Osteocyte (in vitro differentiated cells): ENCODE measurements around the gene BCL3. TPM values are rescaled to one million over a fixed set of nuclear protein-coding genes. Genes with fewer than 3 reads are reported as not detected.

Experiments used
- DNase-seq: peaks from one replicate; pipeline ENCODE4 v3.0.0; 2021; ENCODE audit warnings: mixed read lengths; ENCODE audit not compliant: unreplicated experiment; ENCODE audit errors: extremely low spot score
- H3K27ac Mint-ChIP-seq: one replicate; pipeline ENCODE4 v1.8.0; 2021; ENCODE audit warnings: mild to moderate bottlenecking, mixed read lengths; ENCODE audit not compliant: unreplicated experiment
- H3K27me3 Mint-ChIP-seq: one replicate; pipeline ENCODE4 v1.8.0; 2021; ENCODE audit warnings: mixed read lengths; ENCODE audit not compliant: unreplicated experiment
- H3K36me3 Mint-ChIP-seq: one replicate; pipeline ENCODE4 v1.8.0; 2021; ENCODE audit warnings: mixed read lengths; ENCODE audit not compliant: unreplicated experiment
- H3K4me1 Mint-ChIP-seq: one replicate; pipeline ENCODE4 v1.8.0; 2021; ENCODE audit warnings: mixed read lengths; ENCODE audit not compliant: unreplicated experiment
- H3K4me3 Mint-ChIP-seq: one replicate; pipeline ENCODE4 v1.8.0; 2021; ENCODE audit warnings: mild to moderate bottlenecking, moderate library complexity, mixed read lengths; ENCODE audit not compliant: unreplicated experiment
- H3K9me3 Mint-ChIP-seq: one replicate; pipeline ENCODE4 v1.8.0; 2021; ENCODE audit warnings: mixed read lengths; ENCODE audit not compliant: unreplicated experiment
- long read RNA-seq: library from polyadenylated mRNA; unstranded; transcript quantifications from one replicate; pipeline ENCODE4 v2.0.0, GENCODE V29; 2021
- total RNA-seq: library from RNA; stranded (reverse); gene quantifications from 2 replicates; pipeline ENCODE4 v1.2.1, GENCODE V29; 2021
- TF ChIP-seq, protein P1 (sequence below): fragments of 200-600 bp; sonication (generic); IDR thresholded peaks from 2 replicates; pipeline ENCODE4 v1.5.0; 2021; ENCODE audit warnings: antibody characterized with exemption, mild to moderate bottlenecking, moderate library complexity

Gene BCL3, protein sequence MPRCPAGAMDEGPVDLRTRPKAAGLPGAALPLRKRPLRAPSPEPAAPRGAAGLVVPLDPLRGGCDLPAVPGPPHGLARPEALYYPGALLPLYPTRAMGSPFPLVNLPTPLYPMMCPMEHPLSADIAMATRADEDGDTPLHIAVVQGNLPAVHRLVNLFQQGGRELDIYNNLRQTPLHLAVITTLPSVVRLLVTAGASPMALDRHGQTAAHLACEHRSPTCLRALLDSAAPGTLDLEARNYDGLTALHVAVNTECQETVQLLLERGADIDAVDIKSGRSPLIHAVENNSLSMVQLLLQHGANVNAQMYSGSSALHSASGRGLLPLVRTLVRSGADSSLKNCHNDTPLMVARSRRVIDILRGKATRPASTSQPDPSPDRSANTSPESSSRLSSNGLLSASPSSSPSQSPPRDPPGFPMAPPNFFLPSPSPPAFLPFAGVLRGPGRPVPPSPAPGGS
- 12.7 and 15.3 TPM in 2 replicates for total RNA-seq
- long read RNA-seq, result 0 reads

DNA sequence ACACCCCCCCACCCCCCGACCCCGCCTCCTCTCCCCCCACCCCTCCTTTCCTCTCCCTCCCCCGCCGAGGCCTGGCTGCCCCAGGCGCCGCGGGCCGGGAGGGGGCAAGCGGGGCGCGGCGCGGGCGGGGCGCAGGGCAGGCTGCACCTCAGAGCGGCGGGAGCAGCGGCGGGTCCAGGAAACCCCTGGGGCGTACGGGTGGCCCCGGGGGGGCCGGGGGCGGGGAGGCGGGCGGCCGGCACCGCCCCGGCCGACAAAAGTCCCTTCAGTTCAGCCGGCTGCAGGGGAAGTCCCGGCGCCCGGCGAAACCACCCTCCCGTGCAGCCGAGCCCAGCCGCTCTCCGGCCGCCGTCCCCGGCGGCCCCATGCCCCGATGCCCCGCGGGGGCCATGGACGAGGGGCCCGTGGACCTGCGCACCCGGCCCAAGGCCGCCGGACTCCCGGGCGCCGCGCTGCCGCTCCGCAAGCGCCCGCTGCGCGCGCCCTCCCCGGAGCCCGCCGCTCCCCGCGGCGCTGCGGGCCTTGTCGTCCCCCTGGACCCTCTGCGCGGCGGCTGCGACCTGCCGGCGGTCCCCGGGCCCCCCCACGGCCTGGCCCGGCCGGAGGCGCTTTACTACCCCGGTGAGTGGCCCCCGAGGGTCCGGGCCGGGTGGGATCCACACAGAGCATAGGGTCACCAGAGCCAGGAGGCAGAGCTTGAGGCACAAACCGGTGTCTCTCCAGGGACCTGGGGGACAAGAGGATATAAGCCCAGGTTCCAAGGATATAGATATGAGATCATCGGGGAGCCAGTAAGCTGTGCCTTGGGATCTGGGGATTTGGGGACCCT lies at the start of gene BCL3:
Gene BCL3 (plus strand): TSS at position 283 of the 829 bp plus-strand sequence. CDS start 83 bp downstream, at position 366.
- H3K4me1 Mint-ChIP-seq, result peaks cover 66% of the 10 kb centered on the region
- TF ChIP-seq, protein P1, sequence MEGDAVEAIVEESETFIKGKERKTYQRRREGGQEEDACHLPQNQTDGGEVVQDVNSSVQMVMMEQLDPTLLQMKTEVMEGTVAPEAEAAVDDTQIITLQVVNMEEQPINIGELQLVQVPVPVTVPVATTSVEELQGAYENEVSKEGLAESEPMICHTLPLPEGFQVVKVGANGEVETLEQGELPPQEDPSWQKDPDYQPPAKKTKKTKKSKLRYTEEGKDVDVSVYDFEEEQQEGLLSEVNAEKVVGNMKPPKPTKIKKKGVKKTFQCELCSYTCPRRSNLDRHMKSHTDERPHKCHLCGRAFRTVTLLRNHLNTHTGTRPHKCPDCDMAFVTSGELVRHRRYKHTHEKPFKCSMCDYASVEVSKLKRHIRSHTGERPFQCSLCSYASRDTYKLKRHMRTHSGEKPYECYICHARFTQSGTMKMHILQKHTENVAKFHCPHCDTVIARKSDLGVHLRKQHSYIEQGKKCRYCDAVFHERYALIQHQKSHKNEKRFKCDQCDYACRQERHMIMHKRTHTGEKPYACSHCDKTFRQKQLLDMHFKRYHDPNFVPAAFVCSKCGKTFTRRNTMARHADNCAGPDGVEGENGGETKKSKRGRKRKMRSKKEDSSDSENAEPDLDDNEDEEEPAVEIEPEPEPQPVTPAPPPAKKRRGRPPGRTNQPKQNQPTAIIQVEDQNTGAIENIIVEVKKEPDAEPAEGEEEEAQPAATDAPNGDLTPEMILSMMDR, result no peak
- peak within 1 kb of the TSS; percentile 97 for H3K27ac Mint-ChIP-seq
- H3K9me3 Mint-ChIP-seq, result no peaks in the 10 kb centered on the region
- peak within 1 kb of the TSS; percentile 84 for H3K4me3 Mint-ChIP-seq
- H3K36me3 Mint-ChIP-seq, result peaks cover 5% of the 10 kb centered on the region
- no peaks in the 10 kb centered on the region for H3K27me3 Mint-ChIP-seq
- no peak for DNase-seq

- H3K36me3 Mint-ChIP-seq, result no peaks in the 10 kb centered on the region
- H3K9me3 Mint-ChIP-seq, result no peaks in the 10 kb centered on the region
- H3K4me1 Mint-ChIP-seq, result no peaks in the 10 kb centered on the region
- H3K27ac Mint-ChIP-seq, result no peak overlapping the region
- TF ChIP-seq, protein P1, result no peak
- H3K4me3 Mint-ChIP-seq, result no peak overlapping the region
- H3K27me3 Mint-ChIP-seq, result no peaks in the 10 kb centered on the region
- DNase-seq, result no peak
These were observed 48.0 kb upstream of the BCL3 start for GRCh38 chr19:44700547-44700946.

DNA sequence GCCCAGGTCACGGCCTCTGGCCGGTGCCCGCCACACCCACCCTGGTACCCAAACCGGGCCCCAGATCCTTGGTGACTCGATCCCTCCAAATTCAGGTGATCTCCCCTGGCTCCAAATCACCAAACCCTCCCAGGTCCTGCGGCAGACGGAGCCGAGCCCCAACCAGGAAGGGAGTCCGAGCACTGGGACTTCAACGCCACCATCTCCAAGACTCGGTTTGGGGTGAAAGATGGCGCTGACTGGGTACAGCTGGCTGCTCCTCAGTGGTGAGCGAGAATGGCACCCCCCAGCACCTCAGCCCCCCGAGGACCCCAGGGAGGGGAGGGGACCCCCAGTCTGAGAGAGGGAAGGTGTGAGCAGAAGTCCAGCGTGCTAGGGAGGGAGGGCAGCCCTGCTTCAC lies 47.3 kb upstream of the BCL3 start:
- Mint-ChIP-seq H3K27ac (no peak overlapping the region), H3K4me3 (no peak overlapping the region), H3K4me1 (no peaks in the 10 kb centered on the region), H3K9me3 (no peaks in the 10 kb centered on the region), H3K27me3 (no peaks in the 10 kb centered on the region), H3K36me3 (no peaks in the 10 kb centered on the region)
- TF ChIP-seq, protein P1, result no peak
- no peak for DNase-seq

GRCh38 chr19:44702551-44703176 lies 45.8 kb upstream of the BCL3 start:
- Mint-ChIP-seq H3K27me3 (no peaks in the 10 kb centered on the region), H3K9me3 (no peaks in the 10 kb centered on the region), H3K27ac (no peak overlapping the region), H3K36me3 (no peaks in the 10 kb centered on the region), H3K4me1 (no peaks in the 10 kb centered on the region), H3K4me3 (no peak overlapping the region)
- TF ChIP-seq, protein P1, result no peak
- DNase-seq, result no peak
